Measurements from ENCODE around the gene SLC25A15.

GRCh38 chr13:40770934-40771618, 18.3 kb upstream of the SLC25A15 start, which contains the start of gene MRPS31:
- TF ChIP-seq CTCF (IDR thresholded peaks at IDR 0.05; ENCODE audit: insufficient read depth, low read length, poor library complexity, severe bottlenecking) (no peak), EZH2phosphoT487 (conservative IDR thresholded peaks at IDR 0.05; ENCODE audit: low read length) (no peak)
